GM12865 (cell line): ENCODE data around the gene TM2D3.

ENCODE experiments used
- DNase-seq: peaks from one replicate; pipeline ENCODE4 v3.0.0; 2010; ENCODE audit warnings: low read depth
- H3K4me3 ChIP-seq: 2 replicates; pipeline ENCODE4 v1.5.1; 2011; ENCODE audit warnings: mild to moderate bottlenecking, low read depth, low read length, control low read depth
- CTCF ChIP-seq: IDR thresholded peaks from 2 replicates; pipeline ENCODE4 v1.5.1; 2011; ENCODE audit warnings: low read length, control low read depth, low read depth, inconsistent platforms; ENCODE audit not compliant: insufficient read depth; ENCODE audit errors: missing control alignments

Gene TM2D3

GRCh38 chr15:101599091-101599490 lies 53.1 kb downstream of the TM2D3 start:
- DNase-seq, result no peak
- H3K4me3 ChIP-seq, result no peak overlapping the region
- no peak for TF ChIP-seq CTCF

GRCh38 chr15:101597360-101597928 lies 54.7 kb downstream of the TM2D3 start:
- H3K4me3 ChIP-seq, result no peak overlapping the region
- TF ChIP-seq CTCF, result no peak
- DNase-seq, result no peak

GRCh38 chr15:101596633-101597032 lies 55.5 kb downstream of the TM2D3 start:
- no peak for TF ChIP-seq CTCF
- H3K4me3 ChIP-seq, result no peak overlapping the region
- DNase-seq, result no peak
